NT2/D1 (cell line): ENCODE measurements around the gene HSPB1.

Experiments used
- DNase-seq: peaks from one replicate; pipeline ENCODE4 v3.0.0-alpha.2; 2011; ENCODE audit warnings: low read depth, low spot score
- H3K27me3 ChIP-seq: 2 replicates; pipeline ENCODE4 v1.6.0; 2011; ENCODE audit warnings: mild to moderate bottlenecking; ENCODE audit not compliant: insufficient read length, insufficient read depth
- H3K36me3 ChIP-seq: 2 replicates; pipeline ENCODE4 v1.6.1; 2011; ENCODE audit warnings: mild to moderate bottlenecking, low read length, mixed read lengths; ENCODE audit not compliant: insufficient read depth, insufficient read length
- H3K4me1 ChIP-seq: 2 replicates; pipeline ENCODE4 v1.5.1; 2011; ENCODE audit not compliant: insufficient read depth, insufficient read length
- H3K4me3 ChIP-seq: 2 replicates; pipeline ENCODE4 v1.5.1; 2011; ENCODE audit warnings: low read depth; ENCODE audit not compliant: insufficient read length
- H3K9ac ChIP-seq: 2 replicates; pipeline ENCODE4 v1.6.0; 2011; ENCODE audit warnings: low read depth; ENCODE audit not compliant: insufficient read length
- H3K9me3 ChIP-seq: 2 replicates; pipeline ENCODE4 v1.5.1; 2011; ENCODE audit warnings: mild to moderate bottlenecking, low read length; ENCODE audit not compliant: insufficient read depth
- SUZ12 ChIP-seq: IDR thresholded peaks from 2 replicates; pipeline ENCODE4 v1.6.1; 2011; ENCODE audit not compliant: insufficient read length, insufficient read depth; ENCODE audit errors: extremely low read depth
- YY1 ChIP-seq: IDR thresholded peaks from 2 replicates; pipeline ENCODE4 v1.6.1; 2011; ENCODE audit not compliant: insufficient read length, insufficient read depth
- ZNF274 ChIP-seq: IDR thresholded peaks from 2 replicates; pipeline ENCODE4 v1.6.1; 2011; ENCODE audit warnings: mild to moderate bottlenecking, low read depth, low read length

HSPB1 gene

DNA sequence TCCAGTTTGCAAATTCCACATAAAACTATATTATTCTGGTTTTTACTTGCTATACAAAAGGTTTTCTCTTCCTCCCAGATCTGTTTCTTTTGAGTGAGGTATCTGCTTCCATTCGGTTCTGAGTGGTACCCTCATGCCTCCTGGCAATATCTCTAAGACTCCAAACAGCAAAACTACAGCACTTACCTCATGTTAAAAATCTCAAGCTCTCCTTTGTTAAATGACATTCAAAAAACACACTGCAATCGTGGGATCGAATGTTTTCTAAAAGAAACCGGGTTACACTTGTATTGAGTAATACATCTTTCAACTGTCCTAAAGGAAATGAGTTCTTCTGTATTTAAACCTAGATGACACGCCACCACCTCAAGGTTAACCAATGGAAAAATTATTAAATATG lies 45.2 kb downstream of the HSPB1 start:
- Histone ChIP-seq H3K27me3 (no peaks in the 10 kb centered on the region), H3K4me3 (no peak overlapping the region), H3K9ac (no peak overlapping the region), H3K4me1 (peaks cover 2% of the 10 kb centered on the region), H3K9me3 (no peaks in the 10 kb centered on the region), H3K36me3 (peaks cover 81% of the 10 kb centered on the region)
- TF ChIP-seq YY1 (no peak), ZNF274 (no peak), SUZ12 (no peak)
- DNase-seq, result no peak

DNA sequence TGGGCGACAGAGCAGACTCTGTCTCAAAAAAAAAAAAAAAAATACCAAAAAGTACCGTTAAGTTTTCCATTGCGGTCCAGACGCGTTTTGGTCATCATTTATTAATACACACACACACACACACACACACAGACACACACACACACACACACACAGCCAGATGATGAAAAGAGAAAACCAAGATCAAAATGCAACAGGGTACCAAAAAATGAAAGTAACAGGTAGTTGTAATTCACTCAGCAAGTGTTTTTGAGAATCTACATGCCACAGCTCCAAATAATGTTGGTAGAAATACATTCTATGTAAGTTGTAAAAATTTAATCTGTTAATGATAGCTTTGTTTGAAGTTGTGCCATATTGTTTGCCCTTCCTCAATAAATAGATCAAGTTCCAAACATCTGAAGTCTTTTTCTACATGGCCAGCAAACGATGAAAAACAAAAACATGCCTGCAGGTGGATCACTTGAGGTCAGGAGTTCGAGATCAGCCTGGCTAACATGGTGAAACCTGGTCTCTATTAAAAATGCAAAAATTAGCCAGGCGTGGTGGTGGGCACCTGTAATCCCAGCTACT lies 46.9 kb downstream of the HSPB1 start:
- Histone ChIP-seq H3K27me3 (no peaks in the 10 kb centered on the region), H3K9ac (no peak overlapping the region), H3K36me3 (peaks cover 73% of the 10 kb centered on the region), H3K9me3 (no peaks in the 10 kb centered on the region), H3K4me3 (no peak overlapping the region), H3K4me1 (peaks cover 2% of the 10 kb centered on the region)
- TF ChIP-seq SUZ12, result no peak
- TF ChIP-seq YY1, result no peak
- DNase-seq, result no peak

DNA sequence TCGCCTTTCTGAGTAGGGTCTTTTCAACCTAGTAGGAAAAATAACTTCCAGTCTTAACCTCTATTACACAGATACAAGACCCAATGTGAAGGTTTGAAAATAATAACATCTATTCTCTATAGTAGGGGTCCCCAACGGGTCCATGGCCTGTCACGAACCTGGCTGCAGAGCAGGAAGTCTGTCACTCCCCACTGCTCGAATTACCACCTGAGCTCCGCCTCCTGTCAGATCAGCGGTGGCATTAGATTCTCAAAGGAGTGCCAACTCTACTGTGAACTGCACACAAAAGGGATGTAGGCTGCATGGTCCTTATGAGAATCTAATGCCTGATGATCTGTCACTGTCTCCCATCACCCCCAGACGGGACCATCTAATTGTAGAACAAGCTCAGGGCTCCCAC lies 48.9 kb downstream of the HSPB1 start:
- H3K4me3 ChIP-seq, result no peak overlapping the region
- H3K36me3 ChIP-seq, result peaks cover 75% of the 10 kb centered on the region
- TF ChIP-seq ZNF274 (no peak), YY1 (no peak), SUZ12 (no peak)
- no peaks in the 10 kb centered on the region for H3K27me3 ChIP-seq
- H3K9ac ChIP-seq, result no peak overlapping the region
- H3K9me3 ChIP-seq, result no peaks in the 10 kb centered on the region
- peaks cover 2% of the 10 kb centered on the region for H3K4me1 ChIP-seq
- no peak for DNase-seq

DNA sequence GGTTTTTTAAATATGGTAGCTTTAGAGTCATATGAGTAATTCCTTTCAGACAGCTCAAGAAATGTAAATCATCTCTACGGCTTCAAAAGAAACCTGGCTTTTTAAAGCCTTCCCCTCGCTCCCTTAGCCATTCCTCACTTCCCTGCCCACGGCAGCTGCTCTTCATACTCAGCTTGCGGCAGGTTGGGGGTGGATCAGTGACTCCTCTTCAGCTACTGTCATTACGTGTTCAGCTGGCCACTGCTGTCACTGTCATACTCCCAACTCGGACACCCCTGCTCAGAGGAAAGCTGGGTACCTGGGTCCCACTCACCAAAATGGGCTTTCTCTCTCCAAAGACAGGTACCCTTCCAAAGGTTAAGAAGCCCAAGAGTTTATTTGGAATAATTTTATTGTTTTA lies 49.7 kb downstream of the HSPB1 start:
- no peaks in the 10 kb centered on the region for H3K9me3 ChIP-seq

DNA sequence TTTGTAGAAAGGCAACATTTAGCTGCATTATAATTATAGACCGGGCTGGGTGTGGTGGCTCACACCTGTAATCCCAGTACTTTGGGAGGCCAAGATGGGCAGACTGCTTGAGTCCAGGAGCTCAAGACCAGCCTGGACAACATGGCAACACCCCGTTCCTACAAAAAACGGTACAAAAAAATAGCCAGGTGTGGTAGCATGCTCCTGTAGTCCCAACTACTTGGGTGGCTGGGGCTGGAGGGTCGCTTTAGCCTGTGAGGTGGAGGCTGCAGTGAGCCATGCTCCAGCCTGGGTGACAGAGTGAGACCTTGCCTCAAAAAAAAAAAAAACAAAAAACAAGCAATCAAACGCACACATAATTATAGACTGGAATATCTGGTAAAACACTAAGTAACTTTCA lies 51.3 kb downstream of the HSPB1 start:
- no peaks in the 10 kb centered on the region for H3K27me3 ChIP-seq
- DNase-seq, result no peak

More for the DNA sequence above, 49.7 kb downstream of the HSPB1 start:
- TF ChIP-seq SUZ12, result no peak
- no peak for TF ChIP-seq YY1
- TF ChIP-seq ZNF274, result no peak
- H3K36me3 ChIP-seq, result peaks cover 75% of the 10 kb centered on the region
- no peaks in the 10 kb centered on the region for H3K4me1 ChIP-seq
- no peak overlapping the region for H3K9ac ChIP-seq
- H3K27me3 ChIP-seq, result no peaks in the 10 kb centered on the region
- no peak for DNase-seq
- no peak overlapping the region for H3K4me3 ChIP-seq

More for the DNA sequence above, 51.3 kb downstream of the HSPB1 start:
- no peak for TF ChIP-seq SUZ12
- no peak for TF ChIP-seq ZNF274
- no peak for TF ChIP-seq YY1
- H3K36me3 ChIP-seq, result peaks cover 74% of the 10 kb centered on the region
- H3K9ac ChIP-seq, result no peak overlapping the region
- no peak overlapping the region for H3K4me3 ChIP-seq
- H3K9me3 ChIP-seq, result no peaks in the 10 kb centered on the region
- H3K4me1 ChIP-seq, result no peaks in the 10 kb centered on the region
